SK-N-SH treated with all-trans-retinoic acid at 6 μM for 48 hours (cell line): ENCODE measurements around the gene PKDREJ.

Experiments used
- ARNTL ChIP-seq: fragments of 450-650 bp; formaldehyde crosslinking; IDR thresholded peaks from 2 replicates; pipeline ENCODE4 v1.5.0; 2020; ENCODE audit warnings: low read depth, mild to moderate bottlenecking, moderate library complexity, borderline replicate concordance
- CREB5 ChIP-seq: fragments of 250-450 bp; sonication (Bioruptor Pico); IDR thresholded peaks from 2 replicates; pipeline ENCODE4 v1.5.1; 2020; ENCODE audit warnings: low read depth, mild to moderate bottlenecking, moderate library complexity
- CSDC2 ChIP-seq: fragments of 250-450 bp; sonication (Bioruptor Pico); IDR thresholded peaks from 2 replicates; pipeline ENCODE4 v1.5.0; 2020; ENCODE audit warnings: mild to moderate bottlenecking, moderate library complexity
- ISL1 ChIP-seq: fragments of 250-450 bp; sonication (Bioruptor Pico); IDR thresholded peaks from 2 replicates; pipeline ENCODE4 v2.1.2; 2022; ENCODE audit warnings: mild to moderate bottlenecking, moderate library complexity
- OSR1 ChIP-seq: fragments of 250-450 bp; sonication (Bioruptor Pico); IDR thresholded peaks from 2 replicates; pipeline ENCODE4 v1.8.0; 2022; ENCODE audit warnings: moderate library complexity, mild to moderate bottlenecking, inconsistent platforms
- PATZ1 ChIP-seq: fragments of 250-450 bp; sonication (Bioruptor Pico); IDR thresholded peaks from 2 replicates; pipeline ENCODE4 v1.8.0; 2020; ENCODE audit warnings: mild to moderate bottlenecking, moderate library complexity, borderline replicate concordance
- PPARA ChIP-seq: fragments of 250-450 bp; sonication (Bioruptor Pico); IDR thresholded peaks from 2 replicates; pipeline ENCODE4 v1.5.0; 2020; ENCODE audit warnings: mild to moderate bottlenecking, borderline replicate concordance
- RARB ChIP-seq: fragments of 250-450 bp; sonication (Bioruptor Pico); IDR thresholded peaks from 2 replicates; pipeline ENCODE4 v1.8.0; 2021; ENCODE audit warnings: mild to moderate bottlenecking, moderate library complexity
- SNAI2 ChIP-seq: fragments of 250-450 bp; sonication (Bioruptor Pico); IDR thresholded peaks from 2 replicates; pipeline ENCODE4 v1.5.0; 2020; ENCODE audit warnings: mild to moderate bottlenecking, moderate library complexity
- ZFP3 ChIP-seq: fragments of 250-450 bp; sonication (Bioruptor Pico); IDR thresholded peaks from 2 replicates; pipeline ENCODE4 v1.5.0; 2020; ENCODE audit warnings: mild to moderate bottlenecking, moderate library complexity
- ZFP30 ChIP-seq: fragments of 450-650 bp; formaldehyde crosslinking; IDR thresholded peaks from 2 replicates; pipeline ENCODE4 v1.5.0; 2022; ENCODE audit warnings: mild to moderate bottlenecking, moderate library complexity
- ZNF8 ChIP-seq: fragments of 450-650 bp; formaldehyde crosslinking; IDR thresholded peaks from 2 replicates; pipeline ENCODE4 v1.5.0; 2020; ENCODE audit warnings: mild to moderate bottlenecking, moderate library complexity

GRCh38 chr22:46230262-46230901 lies 32.8 kb downstream of the PKDREJ start:
- TF ChIP-seq PATZ1 (CRISPR knock-in tag): no peak
- no peak for TF ChIP-seq CREB5 (CRISPR knock-in tag)
- no peak for TF ChIP-seq ZFP30
- no peak for TF ChIP-seq ZNF8 (CRISPR knock-in tag)
- TF ChIP-seq OSR1 (CRISPR knock-in tag): no peak
- TF ChIP-seq PPARA: no peak
- no peak for TF ChIP-seq RARB
- no peak for TF ChIP-seq ZFP3 (CRISPR knock-in tag)
- TF ChIP-seq ARNTL: no peak
- TF ChIP-seq CSDC2: no peak
- no peak for TF ChIP-seq ISL1 (CRISPR knock-in tag)
- no peak for TF ChIP-seq SNAI2
